DMS153 treated with DMSO at 0.1 percent for 48 hours (cell line): ENCODE data around the gene PRR35.
A peak's percentile ranks its signal among the peaks of the same experiment; 100 is the strongest.

Experiments used
- DNase-seq: peaks from one replicate; lab custom pipeline; 2025; ENCODE audit not compliant: unreplicated experiment; lab: John Stamatoyannopoulos, UW

The PRR35 gene

DNA sequence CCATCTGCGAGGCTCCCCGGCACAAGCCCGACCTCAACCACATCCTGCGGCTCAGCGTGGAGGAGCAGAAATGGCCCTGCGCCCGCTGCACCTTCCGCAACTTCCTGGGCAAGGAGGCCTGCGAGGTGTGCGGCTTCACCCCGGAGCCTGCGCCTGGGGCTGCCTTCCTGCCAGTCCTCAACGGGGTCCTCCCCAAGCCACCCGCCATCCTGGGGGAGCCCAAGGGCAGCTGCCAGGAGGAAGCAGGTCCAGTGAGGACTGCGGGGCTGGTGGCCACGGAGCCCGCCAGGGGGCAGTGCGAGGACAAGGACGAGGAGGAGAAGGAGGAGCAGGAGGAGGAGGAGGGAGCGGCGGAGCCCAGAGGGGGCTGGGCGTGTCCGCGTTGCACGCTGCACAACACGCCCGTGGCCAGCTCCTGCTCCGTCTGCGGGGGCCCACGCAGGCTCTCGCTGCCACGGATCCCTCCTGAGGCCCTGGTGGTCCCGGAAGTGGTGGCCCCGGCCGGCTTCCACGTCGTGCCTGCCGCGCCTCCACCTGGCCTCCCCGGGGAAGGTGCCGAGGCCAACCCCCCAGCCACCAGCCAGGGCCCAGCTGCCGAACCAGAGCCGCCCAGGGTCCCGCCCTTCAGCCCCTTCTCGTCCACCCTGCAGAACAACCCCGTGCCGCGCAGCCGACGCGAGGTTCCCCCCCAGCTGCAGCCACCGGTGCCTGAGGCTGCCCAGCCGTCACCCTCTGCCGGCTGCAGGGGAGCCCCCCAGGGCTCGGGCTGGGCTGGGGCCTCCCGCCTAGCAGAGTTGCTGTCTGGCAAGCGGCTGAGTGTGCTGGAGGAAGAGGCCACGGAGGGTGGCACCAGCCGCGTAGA lies 13.1 kb upstream of the PRR35 start:
- DNase-seq, result peak; percentile 37

GRCh38 chr16:548586-548985 lies 11.6 kb upstream of the PRR35 start:
- no peak for DNase-seq

DNA sequence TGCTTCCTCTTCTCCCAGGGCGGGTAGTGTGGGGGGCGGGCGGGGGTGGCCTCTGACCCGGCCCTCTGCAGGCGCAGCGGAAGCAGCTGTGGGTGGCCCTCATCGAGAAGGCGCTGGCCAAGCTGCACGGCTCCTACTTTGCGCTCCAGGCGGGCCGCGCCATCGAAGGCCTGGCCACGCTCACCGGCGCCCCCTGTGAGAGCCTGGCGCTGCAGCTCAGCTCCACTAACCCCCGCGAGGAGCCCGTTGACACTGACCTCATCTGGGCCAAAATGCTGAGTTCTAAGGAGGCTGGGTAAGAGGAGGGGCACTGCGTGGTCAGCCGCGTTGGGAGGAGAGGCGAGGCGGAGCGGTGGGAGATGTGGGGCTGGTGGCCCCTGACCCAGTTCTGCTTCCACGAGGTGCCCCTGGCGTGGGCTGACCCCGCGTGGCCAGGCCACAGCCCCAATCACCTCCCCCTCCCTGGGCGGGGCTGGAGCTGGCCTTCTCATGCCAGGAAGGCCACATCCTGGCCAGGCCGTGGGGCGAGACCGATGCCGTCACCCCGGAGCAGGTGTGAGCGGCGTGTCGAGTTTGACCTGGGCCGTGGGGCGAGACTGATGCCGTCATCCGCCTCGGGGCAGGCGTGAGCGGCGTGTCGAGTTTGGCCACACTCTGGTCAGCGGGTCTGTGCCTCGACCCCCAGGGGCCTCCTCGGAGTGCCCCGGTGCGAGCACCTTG lies 10.5 kb upstream of the PRR35 start:
- DNase-seq, result no peak

- DNase-seq, result no peak
Observed at GRCh38 chr16:551210-551609, 9.0 kb upstream of the PRR35 start.

- DNase-seq, result no peak
Observed at GRCh38 chr16:552171-552570, 8.0 kb upstream of the PRR35 start.

DNA sequence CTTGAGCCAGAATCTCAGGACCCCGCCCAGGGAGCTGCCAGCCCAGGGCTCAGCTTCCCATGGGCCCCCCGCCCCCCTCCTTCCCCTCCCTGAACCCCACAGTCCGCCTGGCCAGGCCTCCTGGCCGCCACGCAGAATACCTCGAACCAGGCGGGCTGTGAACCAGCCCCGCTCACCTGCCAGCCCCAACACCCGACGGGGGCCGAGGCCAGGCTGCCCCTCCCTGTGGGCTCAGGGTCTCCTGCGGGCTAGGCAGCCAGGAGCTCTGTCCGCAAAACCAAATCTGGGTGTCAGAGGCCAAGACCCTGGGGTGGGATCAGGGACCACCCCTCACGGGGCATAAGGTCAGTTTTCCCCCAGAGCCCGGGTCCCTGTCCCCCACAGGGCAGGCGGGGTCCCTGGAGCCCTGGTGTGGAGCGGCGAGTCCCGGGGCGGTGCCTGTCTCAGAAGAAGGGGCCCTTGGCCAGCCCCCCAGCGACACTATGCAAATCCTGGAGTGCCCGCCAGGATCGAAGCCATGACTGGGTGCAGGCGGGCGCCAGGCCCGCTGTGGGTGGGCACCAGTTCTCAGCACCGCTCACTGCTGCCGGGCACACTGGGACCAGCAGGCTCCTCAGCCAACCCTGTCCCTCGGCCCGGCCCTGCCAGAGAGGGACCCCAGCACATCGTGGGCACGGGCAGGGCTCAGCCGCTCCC lies 6.4 kb upstream of the PRR35 start:
- DNase-seq, result no peak

DNA sequence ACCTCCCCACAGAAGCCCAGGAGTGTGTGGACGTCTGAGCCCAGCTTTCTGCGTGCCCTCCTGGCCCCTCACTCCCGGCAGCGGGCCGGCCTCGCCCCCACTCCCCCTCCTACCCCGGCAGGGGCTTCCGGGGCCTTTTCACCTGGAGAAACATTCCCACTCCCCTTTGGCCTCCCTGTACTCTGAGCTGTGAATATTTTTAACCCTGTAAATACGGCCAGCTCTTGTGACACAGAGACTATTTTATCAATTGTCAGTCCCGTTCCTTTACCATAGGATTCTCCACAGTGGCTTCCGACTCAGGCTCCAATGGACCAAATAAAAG lies 5.9 kb upstream of the PRR35 start:
- DNase-seq, result no peak

- no peak for DNase-seq
Observed at GRCh38 chr16:554640-555365, 5.4 kb upstream of the PRR35 start.

DNA sequence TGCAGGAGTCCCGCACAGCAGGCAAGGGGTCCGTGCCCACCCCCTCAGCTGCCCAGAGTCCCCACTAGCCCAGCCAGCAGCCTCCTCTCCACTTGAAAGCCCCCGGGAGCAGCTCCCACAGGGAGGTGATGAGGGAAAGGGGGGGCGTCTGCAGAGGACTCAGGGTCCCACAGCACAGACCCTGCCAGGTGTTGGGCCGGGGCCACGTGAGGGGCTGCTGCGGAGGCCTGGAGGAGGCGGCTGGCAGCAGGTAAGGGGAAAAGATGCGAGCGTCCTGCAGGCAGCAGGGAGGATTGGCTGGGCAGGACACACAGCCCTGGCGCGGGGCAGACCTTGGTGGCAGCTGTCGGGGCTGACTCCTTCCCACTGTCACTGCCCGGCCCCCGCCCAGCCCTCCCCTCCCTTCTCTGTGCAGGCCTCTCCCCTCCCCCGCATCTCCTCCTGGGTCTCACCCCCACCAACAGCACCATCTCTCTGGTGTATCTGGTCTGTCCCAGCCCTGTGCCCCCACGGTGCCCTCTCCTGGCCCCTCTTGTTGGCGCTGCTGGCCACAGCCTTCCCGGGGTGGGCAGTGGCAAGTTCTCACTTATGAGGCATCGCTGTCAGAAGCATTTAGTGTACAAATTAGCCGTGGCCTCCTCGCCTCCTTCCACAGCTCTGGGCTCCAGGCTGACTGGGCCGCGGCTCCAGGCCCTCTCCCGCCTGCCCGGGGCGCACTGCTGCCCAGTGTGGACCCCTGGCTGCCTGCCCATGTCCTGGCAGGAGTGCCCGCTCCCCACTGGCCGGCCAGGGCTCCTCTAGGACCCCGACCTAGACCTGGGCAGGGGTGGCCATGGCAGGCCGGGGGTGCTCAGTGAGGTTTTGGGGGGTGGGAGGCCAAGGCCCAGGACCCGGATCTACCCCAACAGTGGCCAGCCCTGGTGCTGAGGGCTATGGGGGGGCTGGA lies 4.4 kb upstream of the PRR35 start:
- DNase-seq, result no peak

DNA sequence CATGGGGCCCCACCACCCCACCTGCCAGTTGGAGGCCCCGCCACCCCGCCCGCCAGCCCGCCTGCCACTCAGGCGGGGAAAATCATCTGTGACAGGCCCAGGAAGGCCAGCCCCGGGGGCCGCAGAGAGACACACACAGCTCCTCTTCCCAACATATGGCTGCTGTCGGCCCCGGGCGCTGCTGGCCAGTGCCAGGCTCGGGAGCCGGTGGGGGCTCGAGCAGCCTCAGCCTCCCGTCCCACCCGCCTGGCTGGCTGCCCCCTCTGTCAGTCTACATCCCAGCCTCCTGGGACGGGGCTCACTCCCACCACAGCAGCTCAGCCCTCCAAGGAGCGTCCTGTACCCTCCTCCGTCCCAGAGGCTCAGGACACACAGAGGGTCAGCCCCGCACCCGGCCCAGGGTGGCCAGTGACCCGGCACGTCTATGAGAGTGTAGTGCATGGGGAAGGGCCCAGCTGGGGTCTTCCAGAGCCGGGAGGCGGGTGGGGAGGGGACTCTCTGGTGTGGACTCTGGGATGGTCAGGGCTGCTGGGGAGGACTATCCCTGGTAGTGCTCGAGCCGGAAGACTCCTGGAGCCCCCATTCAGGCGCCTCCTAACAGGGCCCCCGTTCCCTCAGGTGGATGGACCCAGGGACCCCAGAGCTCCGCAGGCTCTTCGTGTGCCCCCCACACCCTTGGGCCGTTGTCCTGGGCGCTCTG lies 3.6 kb upstream of the PRR35 start:
- DNase-seq, result no peak

DNA sequence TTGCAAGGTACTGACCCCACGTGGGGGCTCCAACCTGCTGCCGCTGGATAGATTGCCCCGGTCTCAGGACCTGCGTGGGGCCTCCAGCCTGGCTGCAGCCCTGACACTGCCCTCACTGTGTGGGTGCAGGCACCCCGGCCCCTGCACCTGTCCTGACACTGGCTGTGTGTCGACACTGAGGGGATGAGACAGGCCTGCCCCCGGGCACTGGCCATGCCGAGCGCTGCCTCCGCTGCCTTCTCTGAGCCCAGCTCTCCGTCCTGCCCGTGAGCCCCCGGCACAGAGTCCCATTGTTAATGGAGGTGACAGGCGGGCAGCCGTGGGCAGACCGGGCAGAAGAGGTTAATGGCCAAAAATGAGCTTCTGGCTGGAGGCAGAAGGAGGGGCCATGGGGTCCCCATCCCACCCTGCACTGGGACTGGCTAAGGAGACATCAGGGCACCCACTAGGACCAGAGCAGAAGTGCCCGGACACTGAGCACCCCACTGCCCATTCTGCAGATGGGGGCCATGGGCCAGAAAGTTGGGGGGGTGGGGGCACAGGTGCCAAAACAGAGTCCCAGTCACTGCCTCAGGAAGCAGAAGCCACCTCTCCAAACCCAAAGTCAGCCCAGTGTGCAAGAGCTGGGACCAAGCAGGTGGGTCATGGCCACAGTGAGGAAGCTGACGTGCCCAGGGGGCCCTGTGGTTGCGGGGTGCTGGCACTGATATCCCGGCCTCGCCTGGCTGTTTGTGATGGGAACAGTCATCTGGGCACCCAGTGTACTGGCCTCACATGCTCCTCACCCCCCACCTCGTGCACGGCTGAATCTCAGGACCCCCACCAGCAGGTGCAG lies 2.5 kb upstream of the PRR35 start:
- no peak for DNase-seq

DNA sequence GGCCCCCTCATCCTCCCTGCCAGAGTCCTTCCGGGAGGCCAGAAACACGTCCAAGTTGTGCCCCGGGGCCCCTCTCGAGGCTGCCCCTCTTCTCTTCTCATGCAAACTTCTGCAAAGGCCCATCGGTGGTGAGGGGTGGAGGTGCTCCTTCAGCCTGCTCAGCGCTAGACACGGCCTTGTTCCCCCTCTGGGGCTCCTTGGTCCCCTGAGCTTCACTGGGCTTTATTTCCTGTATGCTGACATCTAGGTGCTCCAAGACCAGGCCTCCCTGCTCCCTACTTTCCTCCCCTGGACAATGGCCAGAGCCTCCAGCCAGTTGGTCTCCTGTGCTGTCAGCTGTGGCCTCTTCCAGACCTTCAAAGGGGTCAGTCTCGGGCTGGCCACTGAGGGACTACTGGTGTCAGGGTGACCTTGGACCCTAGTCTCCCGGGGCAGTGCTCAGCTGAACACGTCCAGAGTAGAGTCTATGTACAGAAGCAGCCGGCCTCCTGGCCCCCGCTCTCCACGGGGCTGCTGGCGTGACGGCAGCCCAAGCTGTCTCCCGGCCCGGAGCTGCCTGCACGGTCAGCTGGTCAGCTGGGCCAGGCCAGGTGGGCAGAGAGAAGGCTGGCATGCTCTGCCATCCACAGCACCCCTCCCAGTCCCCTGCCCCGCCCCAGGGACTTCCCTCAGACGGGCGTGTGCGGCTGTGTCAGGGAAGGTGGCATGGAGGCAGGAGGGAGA lies 1.7 kb upstream of the PRR35 start:
- DNase-seq, result no peak

GRCh38 chr16:559021-559380 lies 1.2 kb upstream of the PRR35 start:
- DNase-seq, result no peak

DNA sequence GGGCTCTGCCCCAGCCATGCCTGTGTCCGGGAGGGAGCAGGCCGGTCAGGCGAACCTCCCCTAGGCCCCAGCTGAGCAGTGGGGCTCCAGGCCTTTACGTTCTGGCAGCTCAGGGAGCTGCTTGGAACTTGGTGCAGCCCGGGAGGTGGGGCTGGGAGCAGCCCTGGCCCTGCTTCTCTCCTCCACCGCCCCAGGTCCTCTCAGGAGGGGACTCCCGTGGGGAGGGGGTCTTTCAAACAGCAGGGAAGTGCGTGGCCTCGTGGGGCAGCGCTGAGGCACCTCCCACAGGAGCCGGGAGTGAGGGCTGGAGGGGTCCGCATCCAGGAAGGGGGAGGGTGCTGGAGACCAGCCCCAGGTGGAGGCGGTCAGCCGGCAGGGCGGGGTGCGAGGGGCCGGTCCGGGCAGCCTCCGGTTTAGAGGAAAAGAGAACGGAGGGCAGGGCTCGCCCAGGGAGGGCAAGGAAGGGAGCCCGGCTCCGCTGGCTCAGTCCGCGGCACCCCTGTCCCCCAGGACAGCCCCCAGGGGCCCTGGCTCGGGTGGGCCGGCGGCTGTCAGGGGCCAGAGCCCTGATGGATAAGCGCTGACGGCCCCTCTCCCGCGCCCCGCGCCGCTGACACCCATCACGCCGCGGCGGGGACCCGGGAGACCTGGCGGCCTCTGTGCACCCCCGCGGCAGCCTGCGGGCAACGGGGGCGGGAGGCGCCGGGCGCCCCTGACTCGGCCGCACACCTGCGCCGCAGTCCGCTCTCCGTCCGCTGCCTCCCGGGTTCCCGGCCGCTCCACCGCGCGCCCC lies 587 bp upstream of the PRR35 start:
- DNase-seq, result no peak

DNA sequence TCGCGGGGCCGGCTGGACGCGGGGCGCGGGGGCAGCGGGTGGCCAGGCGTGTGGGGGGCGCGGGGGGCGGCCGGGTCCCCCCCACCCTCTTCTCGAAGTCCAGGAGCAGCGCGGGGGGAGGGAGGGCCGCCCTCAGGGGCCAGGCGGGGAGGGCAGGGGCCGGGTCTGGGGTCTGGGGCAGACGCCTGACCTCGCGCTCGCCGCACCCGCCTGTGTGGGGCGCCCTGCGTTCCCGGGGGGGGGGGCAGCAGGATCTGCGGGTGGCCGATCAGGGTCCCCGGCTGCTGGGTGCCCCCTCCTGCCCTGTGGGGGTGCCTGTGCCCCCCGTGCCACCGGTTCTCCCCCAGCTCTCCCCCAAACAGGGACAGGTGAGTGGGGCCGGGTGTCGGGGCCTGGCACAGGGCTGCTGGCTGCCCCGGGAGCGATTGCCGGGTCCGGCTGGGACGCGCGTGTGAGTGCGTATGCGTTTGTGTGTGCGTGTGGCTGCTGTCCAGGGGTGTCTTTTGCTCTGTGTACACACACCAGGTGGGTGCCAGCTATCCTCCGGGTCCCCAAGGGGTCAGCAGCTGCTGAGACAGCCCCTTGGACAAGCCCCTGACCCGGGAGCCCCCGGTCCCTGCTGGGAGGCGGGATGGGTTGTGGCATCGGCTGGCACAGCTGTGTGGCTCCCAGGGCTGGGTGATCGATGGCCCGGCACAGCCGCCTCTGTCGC lies 663 bp downstream of the PRR35 start:
- no peak for DNase-seq

- DNase-seq, result no peak
Observed at GRCh38 chr16:561413-561794, 1.2 kb downstream of the PRR35 start.
